HCT116 (cell line): ENCODE data around the gene TMEM60. TPM values are rescaled to one million over a fixed set of nuclear protein-coding genes. Genes with fewer than 3 reads are reported as not detected.

Source experiments
- ATAC-seq: fragments of 200-7000 bp; cut with Tn5 transposase; 2 replicates; pipeline ENCODE4 v1.9.1; 2020; ENCODE audit warnings: mild to moderate bottlenecking, moderate library complexity
- BruUV-seq: library from RNA; stranded (reverse); fragments of 400-500 nt; replicated peaks from 2 replicates; lab custom pipeline; 2021; lab: Mats Ljungman, UMichigan
- CTCF ChIA-PET: fragments of 300-600 bp; sonication (Branson Sonifier 250); formaldehyde crosslinking; loops from one replicate; lab custom pipeline; 2021; ENCODE audit warnings: antibody characterized with exemption; lab: Charles Lee
- POLR2A ChIA-PET: fragments of 300-600, 350-600 bp; sonication (Branson Sonifier 250); formaldehyde crosslinking; loops from one replicate; lab custom pipeline; 2021; ENCODE audit warnings: antibody characterized with exemption; lab: Charles Lee
- RAD21 ChIA-PET, 2 experiments: fragments of 300-600 bp; sonication (Branson Sonifier 250); formaldehyde crosslinking; loops; one replicate each; lab custom pipeline; 2023; ENCODE audit warnings: low total read pairs in 2 of 2; ENCODE audit not compliant: uncharacterized antibody in 2 of 2, unreplicated experiment in 2 of 2, low non-redundant PET in 1 of 2; lab: Charles Lee
- DNase-seq: peaks from one replicate; pipeline ENCODE4 v3.0.0-alpha.2; 2010; ENCODE audit warnings: low read depth, low spot score
- H2AFZ ChIP-seq: fragments of 200-600 bp; shearing (Covaris generic), sonication (generic); 2 replicates; pipeline ENCODE4 v1.6.1; 2017; ENCODE audit warnings: low read depth, mixed run types, mixed read lengths, antibody characterized with exemption, low read length; ENCODE audit not compliant: poor library complexity, severe bottlenecking
- H3K27ac ChIP-seq: 2 replicates; pipeline ENCODE4 v1.5.1; 2012; ENCODE audit warnings: low read depth, low read length
- H3K27me3 ChIP-seq: fragments of 200-600 bp; sonication (generic); 2 replicates; pipeline ENCODE4 v1.6.1; 2016; ENCODE audit warnings: mixed run types, low read length, mixed read lengths; ENCODE audit not compliant: insufficient read depth
- H3K36me3 ChIP-seq, 2 experiments: fragments of 200-500 bp in 1 of 2; fragments of 200-600 bp in 1 of 2; sonication (Bioruptor generic) in 1 of 2; sonication (generic) in 1 of 2; 2 replicates each; pipeline versions ENCODE4 v1.5.1 to v1.6.1; 2014 to 2016; ENCODE audit warnings: low read length in 2 of 2, inconsistent platforms in 1 of 2, mixed read lengths in 1 of 2, mixed run types in 1 of 2; ENCODE audit not compliant: insufficient read depth in 2 of 2, control insufficient read depth in 1 of 2
- H3K4me1 ChIP-seq, 2 experiments: fragments of 200-600 bp in 1 of 2; sonication (generic) in 1 of 2; 2 replicates each; pipeline versions ENCODE4 v1.5.1 to v1.6.1; 2012 to 2017; ENCODE audit warnings: low read length in 2 of 2, inconsistent platforms in 1 of 2, mild to moderate bottlenecking in 1 of 2, mixed read lengths in 1 of 2, mixed run types in 1 of 2, moderate library complexity in 1 of 2; ENCODE audit not compliant: insufficient read depth in 2 of 2, control insufficient read depth in 1 of 2
- H3K4me2 ChIP-seq: fragments of 200-600 bp; sonication (generic); 2 replicates; pipeline ENCODE4 v1.6.1; 2017; ENCODE audit warnings: mixed run types, low read length, mixed read lengths
- H3K4me3 ChIP-seq, 2 experiments: fragments of 200-600 bp in 1 of 2; sonication (generic) in 1 of 2; replicated peaks in 1 of 2; 2 replicates each; pipeline ENCODE4 v1.5.1; 2011 to 2016; ENCODE audit warnings: low read length in 2 of 2, control low read depth in 1 of 2, low read depth in 1 of 2, mild to moderate bottlenecking in 1 of 2, mixed read lengths in 1 of 2, mixed run types in 1 of 2
- H3K79me2 ChIP-seq: fragments of 200-600 bp; sonication (generic); 2 replicates; pipeline ENCODE4 v1.6.1; 2017; ENCODE audit warnings: mild to moderate bottlenecking, mixed run types, low read length, moderate library complexity, mixed read lengths; ENCODE audit not compliant: insufficient read depth
- H3K9ac ChIP-seq: fragments of 200-600 bp; sonication (generic); 2 replicates; pipeline ENCODE4 v1.6.1; 2016; ENCODE audit warnings: low read length, mixed read lengths
- H3K9me2 ChIP-seq: fragments of 200-600 bp; sonication (generic), shearing (Covaris generic); 2 replicates; pipeline ENCODE4 v1.6.1; 2017; ENCODE audit warnings: mixed run types, mild to moderate bottlenecking, moderate library complexity; ENCODE audit not compliant: insufficient read depth
- H3K9me3 ChIP-seq, 2 experiments: fragments of 200-500 bp in 1 of 2; fragments of 200-600 bp in 1 of 2; sonication (Bioruptor generic) in 1 of 2; sonication (generic) in 1 of 2; 2 replicates each; pipeline ENCODE4 v1.6.1; 2014 to 2017; ENCODE audit warnings: low read length in 2 of 2, mixed read lengths in 2 of 2, inconsistent platforms in 1 of 2, low read depth in 1 of 2, mild to moderate bottlenecking in 1 of 2, mixed run types in 1 of 2, moderate library complexity in 1 of 2; ENCODE audit not compliant: control insufficient read depth in 1 of 2, insufficient read depth in 1 of 2
- H4K20me1 ChIP-seq: fragments of 200-600 bp; sonication (generic), shearing (Covaris generic); 2 replicates; pipeline ENCODE4 v1.6.1; 2017; ENCODE audit warnings: mixed run types, mild to moderate bottlenecking, moderate library complexity; ENCODE audit not compliant: insufficient read depth
- FOSL1 ChIP-seq: IDR thresholded peaks from 2 replicates; pipeline ENCODE4 v1.6.1; 2012; ENCODE audit warnings: low read depth
- POLR2A ChIP-seq: IDR thresholded peaks from 2 replicates; pipeline ENCODE4 v1.7.0; 2011; ENCODE audit warnings: borderline replicate concordance; ENCODE audit not compliant: insufficient read depth, insufficient read length; ENCODE audit errors: extremely low read depth
- YY1 ChIP-seq: IDR thresholded peaks from 2 replicates; pipeline ENCODE4 v1.6.1; 2011; ENCODE audit warnings: low read length, low read depth, moderate library complexity, mild to moderate bottlenecking; ENCODE audit not compliant: insufficient replicate concordance; ENCODE audit errors: extremely low read depth
- ZNF274 ChIP-seq: fragments of 200-500 bp; sonication (Bioruptor generic); IDR thresholded peaks from 2 replicates; pipeline ENCODE4 v1.6.1; 2014; ENCODE audit warnings: mild to moderate bottlenecking, low read depth, low read length, inconsistent platforms
- intact Hi-C: fragments of 100-400 bp; cut with micrococcal nuclease; formaldehyde crosslinking; loops from 2 replicates; pipeline ENCODE4 v1.10.0; 2022
- total RNA-seq: library from RNA; stranded (reverse); gene quantifications from one replicate; pipeline ENCODE4 v1.2.1, GENCODE V29; 2021; ENCODE audit not compliant: unreplicated experiment
- TF ChIP-seq, protein P1 (sequence below), 3 experiments: fragments of 200-600 bp in 1 of 3; sonication (generic) in 1 of 3; IDR thresholded peaks in 2 of 3; conservative IDR thresholded peaks in 1 of 3; 2 replicates each; pipeline ENCODE4 v1.5.1; 2012 to 2017; ENCODE audit warnings: low read depth in 2 of 3, low read length in 2 of 3, antibody characterized with exemption in 1 of 3, borderline replicate concordance in 1 of 3, control low read depth in 1 of 3, mild to moderate bottlenecking in 1 of 3, mixed read lengths in 1 of 3, mixed run types in 1 of 3, moderate library complexity in 1 of 3; ENCODE audit not compliant: insufficient read depth in 1 of 3
- TF ChIP-seq, protein P2 (sequence below): IDR thresholded peaks from 2 replicates; pipeline ENCODE4 v1.6.1; 2012
- TF ChIP-seq, protein P3 (sequence below): IDR thresholded peaks from 2 replicates; pipeline ENCODE4 v1.6.1; 2012; ENCODE audit warnings: low read depth

Gene TMEM60
- total RNA-seq, 1 experiment from 2014 or later = 10.3 TPM

DNA sequence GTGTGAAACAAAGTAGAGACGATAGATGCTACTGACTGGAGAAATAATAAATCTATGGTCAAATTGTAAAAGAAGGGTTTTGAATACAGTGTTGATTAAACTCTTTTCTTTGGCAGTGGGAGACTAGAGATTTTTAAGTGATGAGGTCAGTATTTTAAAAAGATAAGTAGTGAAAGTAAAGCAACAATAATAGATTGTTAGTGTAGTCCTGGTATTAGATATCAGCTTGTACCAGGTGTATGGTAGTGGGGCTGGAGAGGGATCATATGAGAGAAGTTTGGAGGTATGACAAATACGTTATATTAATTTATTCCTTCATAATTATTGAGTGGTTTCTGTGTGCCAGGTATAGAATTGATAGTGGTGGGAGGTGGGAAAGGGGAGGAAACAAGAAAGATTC, 25.6 kb upstream of the TMEM60 start (continued):
- TF ChIP-seq, protein P1, sequence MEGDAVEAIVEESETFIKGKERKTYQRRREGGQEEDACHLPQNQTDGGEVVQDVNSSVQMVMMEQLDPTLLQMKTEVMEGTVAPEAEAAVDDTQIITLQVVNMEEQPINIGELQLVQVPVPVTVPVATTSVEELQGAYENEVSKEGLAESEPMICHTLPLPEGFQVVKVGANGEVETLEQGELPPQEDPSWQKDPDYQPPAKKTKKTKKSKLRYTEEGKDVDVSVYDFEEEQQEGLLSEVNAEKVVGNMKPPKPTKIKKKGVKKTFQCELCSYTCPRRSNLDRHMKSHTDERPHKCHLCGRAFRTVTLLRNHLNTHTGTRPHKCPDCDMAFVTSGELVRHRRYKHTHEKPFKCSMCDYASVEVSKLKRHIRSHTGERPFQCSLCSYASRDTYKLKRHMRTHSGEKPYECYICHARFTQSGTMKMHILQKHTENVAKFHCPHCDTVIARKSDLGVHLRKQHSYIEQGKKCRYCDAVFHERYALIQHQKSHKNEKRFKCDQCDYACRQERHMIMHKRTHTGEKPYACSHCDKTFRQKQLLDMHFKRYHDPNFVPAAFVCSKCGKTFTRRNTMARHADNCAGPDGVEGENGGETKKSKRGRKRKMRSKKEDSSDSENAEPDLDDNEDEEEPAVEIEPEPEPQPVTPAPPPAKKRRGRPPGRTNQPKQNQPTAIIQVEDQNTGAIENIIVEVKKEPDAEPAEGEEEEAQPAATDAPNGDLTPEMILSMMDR (IDR thresholded peaks at IDR 0.05 in 2 of 3, conservative IDR thresholded peaks at IDR 0.05 in 1 of 3; ENCODE audit: borderline replicate concordance in 1 of 3, insufficient read depth in 1 of 3, low read depth in 2 of 3, low read length in 2 of 3) = no peak
- no peak for TF ChIP-seq ZNF274
- TF ChIP-seq, protein P2, sequence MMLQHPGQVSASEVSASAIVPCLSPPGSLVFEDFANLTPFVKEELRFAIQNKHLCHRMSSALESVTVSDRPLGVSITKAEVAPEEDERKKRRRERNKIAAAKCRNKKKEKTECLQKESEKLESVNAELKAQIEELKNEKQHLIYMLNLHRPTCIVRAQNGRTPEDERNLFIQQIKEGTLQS = no peak

DNA sequence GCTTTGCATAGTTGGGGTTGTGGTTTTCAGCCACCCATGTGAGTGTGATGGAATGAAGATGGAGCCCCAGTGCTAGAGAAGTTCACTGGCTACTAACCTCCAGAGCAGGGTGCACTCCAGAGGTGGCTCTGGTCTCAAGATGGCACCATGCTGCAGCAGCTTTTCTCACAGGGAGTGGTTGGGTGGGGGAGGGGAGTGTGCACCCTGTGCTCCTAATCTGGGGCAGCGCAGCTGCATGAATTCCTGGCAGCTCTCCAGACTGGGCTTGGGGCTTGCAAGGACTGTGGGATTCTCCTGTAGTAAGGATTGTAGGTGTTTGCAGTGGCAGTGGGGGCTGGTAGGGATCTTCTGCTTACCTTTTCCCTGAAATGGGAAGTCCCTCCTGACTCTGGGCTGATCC, 24.0 kb upstream of the TMEM60 start:
- Histone ChIP-seq H3K79me2 (peaks cover 43% of the 10 kb centered on the region), H3K9me2 (no peaks in the 10 kb centered on the region), H2AFZ (no peak overlapping the region), H3K4me2 (no peak overlapping the region), H3K27ac (no peak overlapping the region), H4K20me1 (no peaks in the 10 kb centered on the region), H3K9me3 (peaks cover 9 to 15% of the 10 kb centered on the region in 2 experiments; a peak in 3 of 4 replicates), H3K9ac (no peak overlapping the region), H3K4me1 (no peaks in the 10 kb centered on the region), H3K4me3 (no peak overlapping the region), H3K36me3 (no peaks in the 10 kb centered on the region; a peak in 1 of 4 replicates), H3K27me3 (no peaks in the 10 kb centered on the region)
- DNase-seq (no peak), ATAC-seq (no peak)
- ChIA-PET CTCF (no interaction called here), RAD21 (no interaction called here), POLR2A (no interaction called here)
- intact Hi-C loops = no loop called here
- TF ChIP-seq, protein P3, sequence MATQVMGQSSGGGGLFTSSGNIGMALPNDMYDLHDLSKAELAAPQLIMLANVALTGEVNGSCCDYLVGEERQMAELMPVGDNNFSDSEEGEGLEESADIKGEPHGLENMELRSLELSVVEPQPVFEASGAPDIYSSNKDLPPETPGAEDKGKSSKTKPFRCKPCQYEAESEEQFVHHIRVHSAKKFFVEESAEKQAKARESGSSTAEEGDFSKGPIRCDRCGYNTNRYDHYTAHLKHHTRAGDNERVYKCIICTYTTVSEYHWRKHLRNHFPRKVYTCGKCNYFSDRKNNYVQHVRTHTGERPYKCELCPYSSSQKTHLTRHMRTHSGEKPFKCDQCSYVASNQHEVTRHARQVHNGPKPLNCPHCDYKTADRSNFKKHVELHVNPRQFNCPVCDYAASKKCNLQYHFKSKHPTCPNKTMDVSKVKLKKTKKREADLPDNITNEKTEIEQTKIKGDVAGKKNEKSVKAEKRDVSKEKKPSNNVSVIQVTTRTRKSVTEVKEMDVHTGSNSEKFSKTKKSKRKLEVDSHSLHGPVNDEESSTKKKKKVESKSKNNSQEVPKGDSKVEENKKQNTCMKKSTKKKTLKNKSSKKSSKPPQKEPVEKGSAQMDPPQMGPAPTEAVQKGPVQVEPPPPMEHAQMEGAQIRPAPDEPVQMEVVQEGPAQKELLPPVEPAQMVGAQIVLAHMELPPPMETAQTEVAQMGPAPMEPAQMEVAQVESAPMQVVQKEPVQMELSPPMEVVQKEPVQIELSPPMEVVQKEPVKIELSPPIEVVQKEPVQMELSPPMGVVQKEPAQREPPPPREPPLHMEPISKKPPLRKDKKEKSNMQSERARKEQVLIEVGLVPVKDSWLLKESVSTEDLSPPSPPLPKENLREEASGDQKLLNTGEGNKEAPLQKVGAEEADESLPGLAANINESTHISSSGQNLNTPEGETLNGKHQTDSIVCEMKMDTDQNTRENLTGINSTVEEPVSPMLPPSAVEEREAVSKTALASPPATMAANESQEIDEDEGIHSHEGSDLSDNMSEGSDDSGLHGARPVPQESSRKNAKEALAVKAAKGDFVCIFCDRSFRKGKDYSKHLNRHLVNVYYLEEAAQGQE = no peak
- TF ChIP-seq YY1 (no peak), FOSL1 (no peak), POLR2A (no peak)
- no TSS peak for BruUV-seq
